H1 (cell line): ENCODE data around the gene RPS6KC1.

ENCODE experiments used
- CTCF ChIP-seq, 3 experiments: IDR thresholded peaks; 1 replicate in 2 of 3; 2 replicates in 1 of 3; pipeline versions ENCODE4 v1.5.1 to v1.6.1; 2011; ENCODE audit warnings: low read length in 3 of 3, mild to moderate bottlenecking in 3 of 3, inconsistent platforms in 2 of 3, low read depth in 1 of 3, moderate library complexity in 1 of 3; ENCODE audit not compliant: insufficient read depth in 1 of 3; ENCODE audit errors: control extremely low read depth in 1 of 3
- POLR2A ChIP-seq, 2 experiments: IDR thresholded peaks; 1 replicate in 1 of 2; 2 replicates in 1 of 2; pipeline ENCODE4 v1.6.1; 2011; ENCODE audit warnings: low read depth in 2 of 2, low read length in 2 of 2, mild to moderate bottlenecking in 2 of 2; ENCODE audit errors: control extremely low read depth in 1 of 2
- POU5F1 ChIP-seq: IDR thresholded peaks from 2 replicates; pipeline ENCODE4 v1.6.1; 2011; ENCODE audit warnings: low read depth, mild to moderate bottlenecking, low read length, moderate library complexity
- ZNF274 ChIP-seq: IDR thresholded peaks from 2 replicates; pipeline ENCODE4 v1.7.0; 2012; ENCODE audit warnings: low read length, borderline replicate concordance; ENCODE audit errors: extremely low read depth

- TF ChIP-seq CTCF (IDR thresholded peaks at IDR 0.05; ENCODE audit: control extremely low read depth in 1 of 3, insufficient read depth in 1 of 3, low read depth in 1 of 3, low read length in 3 of 3): no peak
- no peak for TF ChIP-seq ZNF274
- TF ChIP-seq POU5F1: no peak
- TF ChIP-seq POLR2A (IDR thresholded peaks at IDR 0.05; ENCODE audit: control extremely low read depth in 1 of 2, low read depth in 2 of 2, low read length in 2 of 2): no peak
Observed at GRCh38 chr1:213260311-213261075, 209.5 kb downstream of the RPS6KC1 start.
